Activated naive CD4-positive, alpha-beta T cell treated with anti-CD3 and anti-CD28 coated beads, Interleukin-2, amount 50 U/mL, for 72 hours (primary cell): ENCODE results near the gene ERICH6. TPM values are rescaled to one million over a fixed set of nuclear protein-coding genes. Genes with fewer than 3 reads are reported as not detected.

ENCODE experiments used
- ATAC-seq, 2 donors: fragments of 150-1000 bp; cut with Tn5 transposase; 2 replicates each; pipeline ENCODE4 v1.10.0; 2021; ENCODE audit warnings: mild to moderate bottlenecking in 2 of 2, moderate library complexity in 2 of 2
- DNase-seq, 2 donors: peaks; one replicate each; pipeline ENCODE4 v3.0.0; 2021 to 2022; ENCODE audit warnings: low spot score in 2 of 2
- H3K27ac Mint-ChIP-seq, 2 donors: one replicate each; pipeline ENCODE4 v1.8.0; 2022; ENCODE audit warnings: mild to moderate bottlenecking in 2 of 2, mixed read lengths in 2 of 2
- H3K36me3 Mint-ChIP-seq, 2 donors: one replicate each; pipeline ENCODE4 v1.8.0; 2022; ENCODE audit warnings: mixed read lengths in 2 of 2
- H3K9me3 Mint-ChIP-seq, 2 donors: one replicate each; pipeline ENCODE4 v1.8.0; 2022; ENCODE audit warnings: mixed read lengths in 2 of 2
- total RNA-seq, 2 donors: library from RNA; stranded (reverse); gene quantifications; one replicate each; pipeline ENCODE4 v1.2.3, GENCODE V29; 2022

Gene ERICH6
- total RNA-seq, 2 donors from 2014 or later: not detected

DNA sequence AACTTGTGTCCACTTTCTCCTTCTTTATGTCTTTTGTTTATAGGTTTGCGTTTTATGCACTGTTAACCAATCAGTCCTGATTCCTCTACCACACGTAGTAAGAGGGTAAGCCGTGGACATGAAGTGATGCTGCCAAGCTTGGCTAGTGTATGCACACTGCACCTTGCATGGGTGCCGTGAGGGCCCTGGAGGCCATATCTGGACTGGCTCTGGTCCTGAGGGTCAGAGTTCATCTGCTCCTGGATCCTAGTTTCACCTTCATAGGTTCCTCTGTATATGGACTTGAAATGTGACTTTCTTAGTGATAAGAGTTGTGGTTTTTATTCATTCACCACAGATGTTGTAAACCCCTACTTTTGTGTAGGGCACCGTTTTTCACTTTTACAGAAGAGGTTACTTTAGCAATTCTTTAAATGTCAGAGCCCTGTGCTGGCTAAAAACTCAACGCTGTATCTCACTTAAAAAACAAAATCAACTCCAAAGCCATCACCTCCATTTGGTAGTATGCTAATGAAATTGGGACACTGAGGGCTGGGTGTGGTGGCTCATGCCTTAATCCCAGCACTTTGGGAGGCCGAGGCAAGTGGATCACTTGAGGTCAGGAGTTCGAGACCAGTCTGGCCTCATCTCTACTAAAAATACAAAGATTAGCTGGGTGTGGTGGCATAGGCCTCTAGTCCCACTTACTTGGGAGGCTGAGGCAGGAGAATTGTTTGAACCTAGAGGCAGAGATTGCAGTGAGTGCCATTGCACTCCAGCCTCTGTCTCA, 36.3 kb upstream of the ERICH6 start:
- Mint-ChIP-seq H3K9me3 (no peaks in the 10 kb centered on the region), H3K27ac (peak overlapping the region; percentile 93 to 99), H3K36me3 (peaks cover 15 to 50% of the 10 kb centered on the region in 2 donors)
- DNase-seq (peak in 1 of 2 donors; percentile 42), ATAC-seq (peak; percentile 45 to 51)

DNA sequence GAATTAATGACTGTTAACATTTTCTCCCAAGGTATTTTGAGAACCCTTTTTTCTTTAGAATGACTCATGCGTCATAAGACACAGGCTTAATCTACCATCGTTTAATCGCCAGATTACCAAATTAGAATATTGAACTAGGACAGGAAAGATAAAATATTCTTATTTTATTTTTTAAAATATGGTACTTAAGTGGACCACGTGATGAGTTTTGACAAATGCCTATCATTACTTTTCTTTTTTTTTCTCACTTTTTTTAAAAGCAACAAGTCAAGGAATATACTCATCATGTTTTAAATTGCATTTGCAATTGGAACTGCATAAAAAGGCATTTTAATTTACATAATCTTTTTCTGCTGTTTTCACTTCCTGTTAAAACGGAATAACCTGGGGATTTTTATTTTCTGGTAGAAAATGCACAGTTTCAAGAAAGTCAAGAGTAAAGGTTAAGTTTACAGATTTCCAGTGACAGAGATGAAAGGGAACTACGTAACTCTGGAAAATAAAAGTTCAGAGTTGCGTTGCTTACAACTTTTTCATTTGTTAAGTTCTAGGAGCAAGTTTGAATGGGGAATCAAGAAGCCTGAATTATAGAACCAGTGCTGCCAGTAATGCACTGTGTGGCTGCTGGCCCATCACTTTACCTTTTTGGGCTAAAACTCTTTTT, 35.6 kb upstream of the ERICH6 start:
- DNase-seq: no peak
- ATAC-seq: peak; percentile 12 to 34
- Mint-ChIP-seq H3K9me3 (no peaks in the 10 kb centered on the region), H3K36me3 (peaks cover 15 to 53% of the 10 kb centered on the region in 2 donors), H3K27ac (peak overlapping the region; percentile 93 to 99)

DNA sequence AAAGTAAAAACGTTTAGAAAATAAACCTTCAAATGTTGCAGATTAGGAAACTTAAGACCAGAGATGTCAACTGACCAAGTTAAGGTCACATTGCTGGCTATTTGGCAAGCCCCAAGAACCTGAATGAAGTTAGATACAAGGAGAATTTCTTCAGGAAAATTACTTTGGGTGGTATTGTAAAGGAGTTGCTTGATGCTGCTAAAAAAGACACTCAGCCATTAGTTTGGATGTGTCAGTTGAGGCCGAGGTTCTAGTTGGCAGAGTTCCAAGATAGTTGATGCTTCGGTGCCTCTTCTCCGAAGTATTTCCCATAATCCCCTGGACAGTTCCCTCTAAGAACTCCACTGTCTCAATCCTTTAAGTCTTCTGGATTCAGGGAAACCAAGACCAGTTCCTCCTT, 35.0 kb upstream of the ERICH6 start:
- ATAC-seq: no peak
- Mint-ChIP-seq H3K27ac (peak overlapping the region; percentile 93 to 99), H3K36me3 (peaks cover 15 to 48% of the 10 kb centered on the region in 2 donors), H3K9me3 (no peaks in the 10 kb centered on the region)
- DNase-seq: no peak

DNA sequence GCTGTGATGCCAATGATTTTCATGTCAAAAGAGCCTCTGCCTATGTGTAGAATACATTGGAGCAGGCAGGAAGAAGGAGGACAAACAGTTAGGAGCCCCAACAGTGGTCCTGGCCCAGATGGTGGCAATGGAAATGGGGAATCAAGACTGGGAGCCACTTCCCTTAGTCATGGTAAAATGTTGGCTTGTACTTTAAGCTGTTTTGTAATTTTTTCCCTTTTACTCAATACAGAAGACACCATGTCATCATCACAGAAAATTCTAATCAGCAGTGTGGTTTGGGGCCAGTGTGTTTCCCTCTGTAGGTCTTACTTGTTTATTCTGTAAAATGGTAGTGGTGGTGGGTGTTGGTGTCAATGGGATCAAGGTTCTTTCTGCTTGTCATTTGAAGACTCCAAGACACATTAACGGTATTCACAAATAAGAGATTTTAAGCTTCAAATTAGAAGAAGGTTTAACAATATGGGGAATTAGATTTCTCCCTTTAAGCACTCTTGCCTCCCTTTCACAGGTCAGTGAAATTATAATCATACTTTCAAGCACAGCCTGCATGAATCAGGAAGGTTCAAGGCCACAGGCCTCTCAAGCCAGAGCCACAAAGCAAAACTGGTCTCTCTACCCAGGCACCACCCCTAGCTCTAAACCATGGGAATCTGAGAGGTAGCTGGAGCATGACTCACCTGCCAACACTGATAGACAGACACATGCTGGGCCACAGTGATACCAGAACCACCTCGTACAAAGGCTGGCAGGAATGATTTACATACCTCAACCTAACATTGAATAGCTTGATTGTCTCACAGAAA, 34.4 kb upstream of the ERICH6 start:
- Mint-ChIP-seq H3K9me3 (no peaks in the 10 kb centered on the region), H3K27ac (peak overlapping the region; percentile 93 to 99), H3K36me3 (peaks cover 10 to 41% of the 10 kb centered on the region in 2 donors)
- ATAC-seq: peak; percentile 78 to 82
- peak; percentile 58 to 69 for DNase-seq

DNA sequence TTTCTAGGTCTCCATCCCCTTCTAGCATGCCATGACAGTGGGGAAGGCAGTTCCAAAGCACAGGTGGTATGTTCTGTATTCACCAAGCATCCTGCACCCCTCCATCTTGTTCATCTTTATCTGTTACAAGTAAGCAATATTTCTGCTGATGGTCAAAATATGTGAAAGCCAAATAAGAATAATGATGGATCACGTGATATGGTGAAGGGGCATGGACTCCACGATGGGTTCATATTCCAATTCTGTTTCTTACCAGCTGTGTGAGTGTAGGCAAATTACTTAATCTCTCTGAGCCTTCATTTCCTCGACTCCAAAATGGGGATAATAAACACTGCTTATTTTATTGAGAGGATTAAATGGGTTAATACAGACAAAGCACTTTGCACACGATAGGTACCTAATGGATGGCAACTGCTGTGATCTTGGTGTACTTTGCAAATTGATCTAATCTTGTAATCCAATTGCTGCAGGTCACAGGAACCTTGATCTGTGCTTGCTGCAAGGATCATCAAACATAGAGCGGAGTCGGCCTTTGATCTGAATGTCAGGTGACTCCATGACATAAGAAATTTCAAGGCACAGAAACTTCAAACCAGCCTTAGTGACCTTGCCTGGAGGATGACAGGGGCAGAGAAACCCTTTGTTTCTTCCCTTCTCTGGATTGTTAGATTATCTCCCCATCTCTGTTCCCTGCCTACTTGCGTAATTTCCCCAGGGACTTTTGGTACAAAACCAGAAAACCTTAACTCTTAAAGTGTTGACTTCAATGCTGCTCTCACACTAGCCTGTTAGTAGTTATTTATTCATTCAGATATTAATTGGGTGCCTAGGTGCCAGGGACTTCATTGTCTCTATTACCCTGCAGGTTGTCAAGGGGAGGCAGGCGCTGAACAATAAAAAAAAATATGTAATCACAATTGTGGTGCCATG, 33.4 kb upstream of the ERICH6 start:
- H3K27ac Mint-ChIP-seq: peak overlapping the region; percentile 93 to 99
- peaks cover under 1 to 32% of the 10 kb centered on the region in 2 donors for H3K36me3 Mint-ChIP-seq
- ATAC-seq: peak in 1 of 2 donors; percentile 3
- no peaks in the 10 kb centered on the region for H3K9me3 Mint-ChIP-seq
- DNase-seq: no peak

DNA sequence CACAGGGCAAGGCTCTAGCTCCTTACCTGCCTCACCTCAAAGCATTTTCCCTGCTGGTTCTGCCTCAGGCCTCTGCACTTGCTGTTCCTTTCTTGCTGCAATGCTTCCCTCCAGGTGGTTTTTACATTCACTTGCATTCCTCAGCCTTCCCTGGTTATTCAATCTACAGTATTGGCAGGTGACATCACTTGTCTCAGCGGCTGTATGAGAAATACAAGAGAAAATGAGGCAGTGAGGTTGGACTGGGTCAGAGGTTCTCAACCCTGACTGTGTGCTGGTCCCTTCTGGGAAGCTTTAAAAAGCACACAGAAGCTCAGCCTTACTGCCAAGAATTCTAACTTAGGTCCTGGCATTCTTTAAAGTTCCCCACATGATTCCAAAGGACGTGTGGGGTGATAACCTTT, 32.6 kb upstream of the ERICH6 start:
- no peak for DNase-seq
- ATAC-seq: no peak
- Mint-ChIP-seq H3K9me3 (no peaks in the 10 kb centered on the region), H3K36me3 (peaks cover 0 to 24% of the 10 kb centered on the region in 2 donors), H3K27ac (no peak overlapping the region)

DNA sequence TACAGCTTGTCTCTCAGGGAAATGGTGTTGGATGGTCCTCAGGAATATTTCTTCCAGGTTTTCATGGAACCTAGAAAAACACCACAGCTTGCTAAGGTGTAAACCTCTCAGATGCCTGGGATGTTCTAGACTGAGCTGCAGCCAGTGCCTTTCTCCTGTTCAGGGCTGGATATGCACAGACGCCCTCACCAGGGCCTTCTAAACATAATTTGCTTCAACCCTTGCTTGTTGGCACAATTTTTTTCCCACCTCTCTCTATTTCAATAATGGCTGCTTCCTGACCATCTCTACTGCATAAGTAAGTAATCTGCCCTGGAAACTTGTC, 31.0 kb upstream of the ERICH6 start:
- no peak for DNase-seq
- no peak for ATAC-seq
- Mint-ChIP-seq H3K36me3 (peaks cover 0 to 21% of the 10 kb centered on the region in 2 donors), H3K9me3 (no peaks in the 10 kb centered on the region), H3K27ac (no peak overlapping the region)

DNA sequence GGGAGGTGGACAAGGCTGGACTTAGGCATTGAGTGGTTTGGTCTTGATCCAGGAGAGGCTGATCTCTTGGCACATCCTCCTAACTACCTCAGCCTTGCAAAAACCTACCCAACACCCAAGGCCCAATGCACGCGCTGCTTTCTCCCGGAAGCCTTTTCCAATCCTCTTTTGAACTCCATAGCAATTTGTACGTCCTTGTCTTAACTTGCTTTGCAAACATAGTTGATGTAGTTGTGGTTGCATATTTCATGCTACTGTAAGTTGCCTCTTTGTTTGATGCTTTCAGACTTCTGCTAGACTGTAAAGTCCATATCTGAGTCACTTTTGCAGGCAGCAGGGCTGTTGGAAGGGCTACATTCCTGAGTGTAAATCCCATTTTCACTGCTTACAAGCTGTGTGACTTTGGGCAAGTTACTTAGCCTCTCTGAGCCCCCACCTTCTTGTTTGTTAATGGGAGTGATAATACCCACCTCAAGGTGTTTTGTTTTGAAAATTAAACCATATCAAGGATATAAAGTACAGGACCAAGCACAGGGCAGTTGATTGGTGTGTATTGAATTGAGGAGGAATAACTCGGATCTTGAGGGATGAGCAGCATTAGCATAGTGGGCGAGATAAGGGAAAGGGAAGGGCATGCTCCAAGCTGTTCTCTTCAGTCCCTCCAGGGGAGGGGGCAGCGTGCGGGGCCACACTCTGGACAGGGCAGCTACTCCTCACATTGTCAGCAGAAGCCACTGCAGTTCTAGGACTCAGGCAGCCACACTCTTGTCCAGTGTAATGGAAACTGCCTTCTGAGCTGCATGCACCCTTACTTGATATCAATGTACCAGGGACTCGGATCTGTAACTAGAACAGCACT, 30.4 kb upstream of the ERICH6 start:
- Mint-ChIP-seq H3K27ac (no peak overlapping the region), H3K36me3 (peaks cover 0 to 21% of the 10 kb centered on the region in 2 donors), H3K9me3 (no peaks in the 10 kb centered on the region)
- ATAC-seq (no peak), DNase-seq (no peak)

DNA sequence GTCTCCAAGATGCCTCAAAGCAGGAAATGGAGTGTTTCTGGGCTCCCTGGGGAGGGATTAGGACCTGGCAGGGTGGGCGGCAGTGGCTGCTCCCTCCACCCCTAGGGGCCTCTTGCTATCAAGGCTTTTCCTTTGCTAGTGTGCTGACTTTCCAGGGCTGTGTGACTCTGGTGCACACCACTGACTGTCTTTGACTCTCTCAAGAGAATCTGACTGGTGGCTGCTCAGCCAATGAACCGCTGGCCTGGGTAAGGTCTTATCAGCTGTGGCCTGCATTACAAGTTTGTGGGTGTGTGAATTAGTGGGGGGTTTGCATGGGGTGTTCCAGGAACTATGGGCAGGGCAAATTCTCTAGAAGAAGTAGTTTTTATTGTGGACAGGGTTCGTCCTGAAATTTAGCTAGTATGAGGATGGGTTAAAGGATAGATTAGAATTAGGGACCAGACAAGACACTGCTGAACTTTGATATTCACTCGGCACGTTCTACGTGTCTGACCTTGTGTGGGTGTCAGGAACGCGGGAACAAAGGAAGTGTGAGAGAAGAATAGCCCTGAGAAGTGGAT, 29.7 kb upstream of the ERICH6 start:
- ATAC-seq (no peak), DNase-seq (no peak)
- Mint-ChIP-seq H3K27ac (no peak overlapping the region), H3K36me3 (peaks cover 0 to 21% of the 10 kb centered on the region in 2 donors), H3K9me3 (no peaks in the 10 kb centered on the region)

DNA sequence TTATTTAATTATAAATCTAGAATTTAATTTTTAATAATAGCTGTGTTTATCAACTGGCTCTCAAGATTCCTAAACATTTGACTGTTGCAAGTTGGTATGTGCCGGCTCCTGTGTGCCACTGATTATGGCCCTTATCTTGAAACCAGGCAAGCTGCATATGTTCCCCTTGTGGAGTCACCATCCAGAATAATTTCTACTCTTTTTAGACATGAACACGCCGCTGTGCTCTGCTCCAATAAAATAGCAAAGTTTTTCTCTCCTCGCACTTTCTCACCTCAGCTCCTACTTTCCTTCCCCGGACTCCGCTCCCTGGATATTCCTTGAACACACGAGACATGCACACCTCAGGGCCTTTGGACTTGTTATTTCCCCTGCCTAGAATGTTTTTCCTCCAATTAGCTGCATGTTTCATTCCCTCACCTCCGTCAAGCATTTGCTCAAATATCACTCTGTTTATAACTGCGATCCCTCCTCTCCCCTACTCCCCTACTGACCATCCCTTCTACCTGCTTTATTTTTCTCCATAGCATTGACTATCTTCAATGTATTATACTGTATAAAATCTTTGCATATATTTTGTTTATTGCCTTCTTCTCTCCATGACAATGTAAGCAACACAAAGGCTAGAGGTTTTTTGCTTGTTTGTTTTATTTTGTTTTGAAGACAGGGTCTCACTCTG, 26.1 kb upstream of the ERICH6 start:
- Mint-ChIP-seq H3K36me3 (peaks cover 0 to 4% of the 10 kb centered on the region in 2 donors), H3K27ac (no peak overlapping the region), H3K9me3 (no peaks in the 10 kb centered on the region)
- ATAC-seq: no peak
- DNase-seq: no peak

DNA sequence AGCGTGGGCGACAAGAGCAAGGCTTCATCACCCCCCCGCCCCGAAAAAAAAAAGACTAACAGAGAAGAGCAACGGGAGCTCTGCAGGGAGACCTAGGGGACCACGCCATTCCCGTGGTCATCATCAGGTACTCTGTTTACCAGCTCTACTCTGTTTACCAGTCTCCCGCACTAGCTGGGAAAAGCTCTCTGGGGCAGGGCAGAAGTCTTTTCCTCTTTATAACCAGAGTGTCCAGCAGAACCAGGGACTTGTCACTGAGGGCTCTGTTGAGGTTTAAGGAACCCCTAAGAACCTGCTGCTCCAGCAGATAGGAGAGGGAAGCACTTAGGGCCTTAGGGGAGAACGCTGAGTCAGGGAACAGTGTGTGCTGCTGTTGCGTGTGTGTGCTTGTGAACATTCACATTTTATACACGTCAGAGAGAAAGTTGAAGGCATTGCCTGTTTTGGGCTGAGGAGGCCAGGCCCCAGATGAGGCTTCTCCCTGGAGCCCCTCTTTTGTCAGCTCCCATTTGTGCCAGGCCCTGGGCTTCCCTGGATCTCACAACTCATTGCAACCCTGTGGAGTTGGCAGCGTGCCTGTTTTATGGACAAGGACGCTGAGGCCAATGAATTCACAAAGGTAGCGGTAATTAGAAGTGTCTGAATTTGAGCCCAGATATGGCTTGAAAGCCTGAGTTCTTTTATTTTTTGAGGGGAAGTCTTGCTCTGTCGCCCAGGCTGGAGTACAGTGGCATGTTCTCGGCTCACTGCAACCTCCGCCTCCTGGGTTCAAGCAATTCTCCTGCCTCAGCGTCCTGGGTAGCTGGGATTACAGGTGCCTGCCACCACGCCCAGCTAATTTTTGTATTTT, 24.2 kb upstream of the ERICH6 start:
- H3K9me3 Mint-ChIP-seq: no peaks in the 10 kb centered on the region
- no peak for DNase-seq
- no peak overlapping the region for H3K27ac Mint-ChIP-seq
- peaks cover 0 to 4% of the 10 kb centered on the region in 2 donors for H3K36me3 Mint-ChIP-seq
- no peak for ATAC-seq

DNA sequence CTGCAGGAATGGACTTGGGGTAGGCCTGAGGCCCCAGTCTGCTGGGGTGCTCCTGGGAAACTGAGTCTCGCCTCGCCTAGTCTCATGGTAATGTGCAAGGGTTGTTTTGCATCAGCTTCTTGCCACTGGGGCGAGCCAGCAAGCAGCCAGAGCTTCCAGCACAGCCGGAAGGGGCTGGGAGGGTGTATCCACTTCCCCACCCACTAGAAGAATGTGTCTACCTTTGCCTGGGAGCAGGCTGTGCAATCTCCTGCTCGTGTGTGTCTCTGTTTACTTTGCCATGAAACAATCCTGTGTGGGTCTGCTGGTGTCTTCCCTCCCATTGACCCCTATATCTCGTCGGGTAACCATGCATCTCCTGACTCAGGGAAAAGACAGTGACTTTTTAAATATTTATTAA, 21.8 kb upstream of the ERICH6 start:
- Mint-ChIP-seq H3K9me3 (no peaks in the 10 kb centered on the region), H3K36me3 (no peaks in the 10 kb centered on the region), H3K27ac (peak overlapping the region in 1 of 2 donors; percentile 14)
- no peak for ATAC-seq
- DNase-seq: no peak

DNA sequence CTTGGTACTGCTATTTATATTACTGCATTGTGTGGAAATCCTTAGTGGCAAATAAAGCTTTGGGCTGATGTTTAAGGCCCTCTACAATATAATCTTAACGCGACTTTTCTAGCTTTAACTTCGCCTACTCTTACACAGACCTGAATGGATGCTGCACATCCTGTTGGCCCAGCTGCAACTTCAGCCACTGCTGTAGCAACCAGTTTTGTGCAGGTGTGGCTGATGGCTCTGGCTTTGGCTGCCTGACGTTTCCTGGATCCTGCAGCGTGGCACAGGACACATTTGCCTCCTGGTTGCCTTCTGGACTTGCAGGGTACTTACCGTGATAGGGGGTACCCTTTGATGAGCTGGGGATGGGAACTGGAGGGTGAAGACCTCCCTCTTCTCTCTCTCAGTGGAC, 20.2 kb upstream of the ERICH6 start:
- ATAC-seq (no peak), DNase-seq (no peak)
- H3K9me3 Mint-ChIP-seq: no peaks in the 10 kb centered on the region
- H3K27ac Mint-ChIP-seq: peak overlapping the region in 1 of 2 donors; percentile 56
- no peaks in the 10 kb centered on the region for H3K36me3 Mint-ChIP-seq

DNA sequence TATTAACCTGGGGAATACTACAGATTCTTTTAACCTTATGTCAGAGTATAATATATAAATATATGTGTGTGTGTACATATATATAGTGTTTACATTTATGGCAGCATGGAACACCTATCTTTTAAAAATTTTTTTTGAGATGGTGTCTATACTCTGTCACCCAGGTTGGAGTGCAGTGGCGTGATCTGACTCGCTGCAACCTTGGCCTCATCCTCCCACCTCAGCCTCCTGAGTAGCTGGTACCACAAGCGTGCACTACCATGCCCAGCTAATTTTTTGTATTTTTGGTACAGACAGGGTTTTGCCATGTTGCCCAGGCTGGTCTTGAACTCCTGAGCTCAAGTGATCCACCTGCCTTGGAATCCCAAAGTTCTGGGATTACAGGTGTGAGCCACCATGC, 18.5 kb upstream of the ERICH6 start:
- Mint-ChIP-seq H3K9me3 (no peaks in the 10 kb centered on the region), H3K27ac (peak overlapping the region in 1 of 2 donors; percentile 69), H3K36me3 (no peaks in the 10 kb centered on the region)
- peak; percentile 39 to 46 for ATAC-seq
- no peak for DNase-seq
